ENCODE results near the gene TYW5. TPM values are rescaled to one million over a fixed set of nuclear protein-coding genes. Genes with fewer than 3 reads are reported as not detected.

Gene TYW5
- total and polyA plus RNA-seq, 2 of the 13 experiments (the other 11 are each of a cell fraction or from before 2014, with no cell fraction given), result 8.3 to 14.6 TPM

GRCh38 chr2:199955339-199956061 is at the start of gene TYW5, which contains the start of gene MAIP1 (continued):
- 0 out of 2 replicates have a peak, but pooled peaks have one; percentile 19 for TF ChIP-seq ISX (CRISPR knock-in tag; conservative IDR thresholded peaks at IDR 0.05)
- 0 out of 2 replicates have a peak, but pooled peaks have one; percentile 28 for TF ChIP-seq ZNF367 (CRISPR knock-in tag; IDR thresholded peaks at IDR 0.05; ENCODE audit: borderline replicate concordance)
- peak; percentile 92 for TF ChIP-seq SRY (CRISPR knock-in tag; IDR thresholded peaks at IDR 0.05)
- peak; percentile 60; the same call in 1 of the 2 replicates for TF ChIP-seq ZNF143 (CRISPR knock-in tag; IDR thresholded peaks at IDR 0.05)
- TF ChIP-seq, protein P1, sequence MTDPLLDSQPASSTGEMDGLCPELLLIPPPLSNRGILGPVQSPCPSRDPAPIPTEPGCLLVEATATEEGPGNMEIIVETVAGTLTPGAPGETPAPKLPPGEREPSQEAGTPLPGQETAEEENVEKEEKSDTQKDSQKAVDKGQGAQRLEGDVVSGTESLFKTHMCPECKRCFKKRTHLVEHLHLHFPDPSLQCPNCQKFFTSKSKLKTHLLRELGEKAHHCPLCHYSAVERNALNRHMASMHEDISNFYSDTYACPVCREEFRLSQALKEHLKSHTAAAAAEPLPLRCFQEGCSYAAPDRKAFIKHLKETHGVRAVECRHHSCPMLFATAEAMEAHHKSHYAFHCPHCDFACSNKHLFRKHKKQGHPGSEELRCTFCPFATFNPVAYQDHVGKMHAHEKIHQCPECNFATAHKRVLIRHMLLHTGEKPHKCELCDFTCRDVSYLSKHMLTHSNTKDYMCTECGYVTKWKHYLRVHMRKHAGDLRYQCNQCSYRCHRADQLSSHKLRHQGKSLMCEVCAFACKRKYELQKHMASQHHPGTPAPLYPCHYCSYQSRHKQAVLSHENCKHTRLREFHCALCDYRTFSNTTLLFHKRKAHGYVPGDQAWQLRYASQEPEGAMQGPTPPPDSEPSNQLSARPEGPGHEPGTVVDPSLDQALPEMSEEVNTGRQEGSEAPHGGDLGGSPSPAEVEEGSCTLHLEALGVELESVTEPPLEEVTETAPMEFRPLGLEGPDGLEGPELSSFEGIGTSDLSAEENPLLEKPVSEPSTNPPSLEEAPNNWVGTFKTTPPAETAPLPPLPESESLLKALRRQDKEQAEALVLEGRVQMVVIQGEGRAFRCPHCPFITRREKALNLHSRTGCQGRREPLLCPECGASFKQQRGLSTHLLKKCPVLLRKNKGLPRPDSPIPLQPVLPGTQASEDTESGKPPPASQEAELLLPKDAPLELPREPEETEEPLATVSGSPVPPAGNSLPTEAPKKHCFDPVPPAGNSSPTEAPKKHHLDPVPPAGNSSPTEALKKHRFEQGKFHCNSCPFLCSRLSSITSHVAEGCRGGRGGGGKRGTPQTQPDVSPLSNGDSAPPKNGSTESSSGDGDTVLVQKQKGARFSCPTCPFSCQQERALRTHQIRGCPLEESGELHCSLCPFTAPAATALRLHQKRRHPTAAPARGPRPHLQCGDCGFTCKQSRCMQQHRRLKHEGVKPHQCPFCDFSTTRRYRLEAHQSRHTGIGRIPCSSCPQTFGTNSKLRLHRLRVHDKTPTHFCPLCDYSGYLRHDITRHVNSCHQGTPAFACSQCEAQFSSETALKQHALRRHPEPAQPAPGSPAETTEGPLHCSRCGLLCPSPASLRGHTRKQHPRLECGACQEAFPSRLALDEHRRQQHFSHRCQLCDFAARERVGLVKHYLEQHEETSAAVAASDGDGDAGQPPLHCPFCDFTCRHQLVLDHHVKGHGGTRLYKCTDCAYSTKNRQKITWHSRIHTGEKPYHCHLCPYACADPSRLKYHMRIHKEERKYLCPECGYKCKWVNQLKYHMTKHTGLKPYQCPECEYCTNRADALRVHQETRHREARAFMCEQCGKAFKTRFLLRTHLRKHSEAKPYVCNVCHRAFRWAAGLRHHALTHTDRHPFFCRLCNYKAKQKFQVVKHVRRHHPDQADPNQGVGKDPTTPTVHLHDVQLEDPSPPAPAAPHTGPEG (CRISPR knock-in tag; IDR thresholded peaks at IDR 0.05), result no peak; the same call in 1 of the 2 replicates
- TF ChIP-seq, protein P2, sequence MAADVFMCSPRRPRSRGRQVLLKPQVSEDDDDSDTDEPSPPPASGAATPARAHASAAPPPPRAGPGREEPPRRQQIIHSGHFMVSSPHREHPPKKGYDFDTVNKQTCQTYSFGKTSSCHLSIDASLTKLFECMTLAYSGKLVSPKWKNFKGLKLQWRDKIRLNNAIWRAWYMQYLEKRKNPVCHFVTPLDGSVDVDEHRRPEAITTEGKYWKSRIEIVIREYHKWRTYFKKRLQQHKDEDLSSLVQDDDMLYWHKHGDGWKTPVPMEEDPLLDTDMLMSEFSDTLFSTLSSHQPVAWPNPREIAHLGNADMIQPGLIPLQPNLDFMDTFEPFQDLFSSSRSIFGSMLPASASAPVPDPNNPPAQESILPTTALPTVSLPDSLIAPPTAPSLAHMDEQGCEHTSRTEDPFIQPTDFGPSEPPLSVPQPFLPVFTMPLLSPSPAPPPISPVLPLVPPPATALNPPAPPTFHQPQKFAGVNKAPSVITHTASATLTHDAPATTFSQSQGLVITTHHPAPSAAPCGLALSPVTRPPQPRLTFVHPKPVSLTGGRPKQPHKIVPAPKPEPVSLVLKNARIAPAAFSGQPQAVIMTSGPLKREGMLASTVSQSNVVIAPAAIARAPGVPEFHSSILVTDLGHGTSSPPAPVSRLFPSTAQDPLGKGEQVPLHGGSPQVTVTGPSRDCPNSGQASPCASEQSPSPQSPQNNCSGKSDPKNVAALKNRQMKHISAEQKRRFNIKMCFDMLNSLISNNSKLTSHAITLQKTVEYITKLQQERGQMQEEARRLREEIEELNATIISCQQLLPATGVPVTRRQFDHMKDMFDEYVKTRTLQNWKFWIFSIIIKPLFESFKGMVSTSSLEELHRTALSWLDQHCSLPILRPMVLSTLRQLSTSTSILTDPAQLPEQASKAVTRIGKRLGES (CRISPR knock-in tag; IDR thresholded peaks at IDR 0.05; ENCODE audit: borderline replicate concordance), result no peak; the same call in 1 of the 2 replicates
- TF ChIP-seq ZNF343 (CRISPR knock-in tag; IDR thresholded peaks at IDR 0.05), result peak; percentile 72; the same call in 1 of the 2 replicates
- TF ChIP-seq ZNF331 (CRISPR knock-in tag; IDR thresholded peaks at IDR 0.05), result peak; percentile 73
- no peak for TF ChIP-seq ZFP36 (IDR thresholded peaks at IDR 0.05; ENCODE audit: borderline replicate concordance, low read depth, low read length, partially characterized antibody)
- TF ChIP-seq, protein P3, sequence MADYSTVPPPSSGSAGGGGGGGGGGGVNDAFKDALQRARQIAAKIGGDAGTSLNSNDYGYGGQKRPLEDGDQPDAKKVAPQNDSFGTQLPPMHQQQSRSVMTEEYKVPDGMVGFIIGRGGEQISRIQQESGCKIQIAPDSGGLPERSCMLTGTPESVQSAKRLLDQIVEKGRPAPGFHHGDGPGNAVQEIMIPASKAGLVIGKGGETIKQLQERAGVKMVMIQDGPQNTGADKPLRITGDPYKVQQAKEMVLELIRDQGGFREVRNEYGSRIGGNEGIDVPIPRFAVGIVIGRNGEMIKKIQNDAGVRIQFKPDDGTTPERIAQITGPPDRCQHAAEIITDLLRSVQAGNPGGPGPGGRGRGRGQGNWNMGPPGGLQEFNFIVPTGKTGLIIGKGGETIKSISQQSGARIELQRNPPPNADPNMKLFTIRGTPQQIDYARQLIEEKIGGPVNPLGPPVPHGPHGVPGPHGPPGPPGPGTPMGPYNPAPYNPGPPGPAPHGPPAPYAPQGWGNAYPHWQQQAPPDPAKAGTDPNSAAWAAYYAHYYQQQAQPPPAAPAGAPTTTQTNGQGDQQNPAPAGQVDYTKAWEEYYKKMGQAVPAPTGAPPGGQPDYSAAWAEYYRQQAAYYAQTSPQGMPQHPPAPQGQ (CRISPR knock-in tag; IDR thresholded peaks at IDR 0.05; ENCODE audit: borderline replicate concordance), result 0 out of 2 replicates have a peak, but pooled peaks have one; percentile 25
- 0 out of 2 replicates have a peak, but pooled peaks have one; percentile 16 for TF ChIP-seq FOXK2 (IDR thresholded peaks at IDR 0.05)
- peak; percentile 97 for TF ChIP-seq ZFP82 (CRISPR knock-in tag; IDR thresholded peaks at IDR 0.05; ENCODE audit: borderline replicate concordance)
- 0 out of 2 replicates have a peak, but pooled peaks have one; percentile 3 for TF ChIP-seq SOX13 (IDR thresholded peaks at IDR 0.05)
- TF ChIP-seq SOX13 (CRISPR knock-in tag; conservative IDR thresholded peaks at IDR 0.05 in 1 of 2, IDR thresholded peaks at IDR 0.05 in 1 of 2), result peak in 1 of 2 experiments; percentile 44; a peak in 2 of 4 replicates
- TF ChIP-seq IKZF4 (CRISPR knock-in tag; IDR thresholded peaks at IDR 0.05; ENCODE audit: borderline replicate concordance, low read depth, not compliant biosample characterization), result peak; percentile 92
